NCI-H345 treated with DMSO at 0.1 percent for 48 hours (cell line): ENCODE measurements around the gene LIG1.
A peak's percentile ranks its signal among the peaks of the same experiment; 100 is the strongest.

Experiments
- DNase-seq: peaks from one replicate; lab custom pipeline; 2025; ENCODE audit not compliant: unreplicated experiment; lab: John Stamatoyannopoulos, UW

The LIG1 gene

DNA sequence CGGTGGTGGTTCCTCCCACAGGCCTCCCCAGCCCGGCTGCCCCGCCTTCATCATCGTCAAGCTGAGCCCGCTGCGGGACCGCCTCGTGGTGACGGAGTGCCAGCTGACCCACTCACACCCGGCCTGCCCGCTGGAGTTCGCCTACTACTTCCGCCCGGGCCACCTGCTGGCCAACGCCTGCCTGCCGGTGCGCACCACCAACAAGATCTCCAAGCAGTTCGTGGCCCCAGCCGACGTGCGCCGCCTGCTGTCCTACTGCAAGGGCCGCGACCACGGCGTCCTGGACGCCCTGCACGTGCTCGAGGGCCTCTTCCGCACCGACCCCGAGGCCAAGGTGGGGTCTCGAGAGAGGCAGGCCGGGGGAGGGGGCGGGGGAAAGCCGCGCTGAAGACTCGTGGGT is 12.3 kb upstream of the LIG1 start:
- DNase-seq = no peak

DNA sequence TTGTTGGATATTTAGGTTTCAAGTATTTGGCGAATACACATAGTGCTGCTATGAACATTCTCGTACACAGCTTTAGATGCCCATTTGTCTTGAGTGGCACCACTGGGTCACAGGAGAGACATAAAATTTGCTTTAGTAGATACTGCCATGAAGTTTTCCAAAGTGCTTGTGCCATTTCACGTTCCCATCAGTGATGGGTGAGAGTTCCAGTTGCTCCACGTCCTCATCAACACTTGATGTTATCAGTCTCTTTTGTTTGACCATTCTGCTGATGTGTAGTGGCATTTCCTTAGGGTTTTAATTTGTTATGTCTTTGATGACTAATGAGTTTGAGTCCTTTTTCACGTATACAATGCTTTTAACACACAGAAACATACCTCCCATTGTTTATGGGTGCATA is 11.4 kb upstream of the LIG1 start:
- no peak for DNase-seq

DNA sequence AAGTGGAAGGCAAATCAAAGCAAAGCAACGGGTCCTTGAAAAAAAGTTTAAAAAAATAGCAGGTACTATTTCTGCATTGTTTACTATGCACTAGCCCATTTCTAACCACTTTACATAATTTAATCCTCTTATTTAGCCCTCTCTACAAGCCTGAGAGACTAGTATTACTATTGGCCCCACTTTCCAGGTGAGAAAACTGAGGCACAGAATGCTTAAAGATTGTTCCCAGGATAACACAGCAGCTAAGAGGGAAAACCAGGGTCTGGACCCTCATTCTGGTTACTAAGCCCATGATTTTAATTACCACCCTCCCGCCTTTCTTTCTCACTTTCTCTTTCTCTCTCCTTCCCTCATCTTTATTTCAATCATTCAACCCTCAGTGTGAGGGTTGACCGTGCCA is 6.1 kb upstream of the LIG1 start:
- no peak for DNase-seq

DNA sequence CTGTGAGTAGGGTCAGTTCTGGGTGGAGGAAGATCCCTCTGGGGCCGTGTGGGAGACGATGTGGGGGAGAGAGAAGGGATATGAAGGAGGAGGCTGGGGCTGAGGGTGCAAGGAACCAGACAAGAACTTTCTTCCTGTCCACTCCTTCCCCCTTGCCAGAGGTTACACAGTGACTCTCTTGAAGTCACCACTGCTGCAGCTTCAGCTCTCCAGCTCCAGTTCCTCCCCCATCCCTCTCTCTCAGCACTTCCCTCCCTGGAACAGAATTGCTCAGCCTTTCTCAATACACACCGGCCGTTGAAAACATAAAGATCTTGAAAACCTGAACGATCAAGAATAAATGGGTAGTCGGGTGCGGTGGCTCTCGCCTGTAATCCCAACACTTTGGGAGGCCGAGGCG is 5.4 kb upstream of the LIG1 start:
- no peak for DNase-seq

DNA sequence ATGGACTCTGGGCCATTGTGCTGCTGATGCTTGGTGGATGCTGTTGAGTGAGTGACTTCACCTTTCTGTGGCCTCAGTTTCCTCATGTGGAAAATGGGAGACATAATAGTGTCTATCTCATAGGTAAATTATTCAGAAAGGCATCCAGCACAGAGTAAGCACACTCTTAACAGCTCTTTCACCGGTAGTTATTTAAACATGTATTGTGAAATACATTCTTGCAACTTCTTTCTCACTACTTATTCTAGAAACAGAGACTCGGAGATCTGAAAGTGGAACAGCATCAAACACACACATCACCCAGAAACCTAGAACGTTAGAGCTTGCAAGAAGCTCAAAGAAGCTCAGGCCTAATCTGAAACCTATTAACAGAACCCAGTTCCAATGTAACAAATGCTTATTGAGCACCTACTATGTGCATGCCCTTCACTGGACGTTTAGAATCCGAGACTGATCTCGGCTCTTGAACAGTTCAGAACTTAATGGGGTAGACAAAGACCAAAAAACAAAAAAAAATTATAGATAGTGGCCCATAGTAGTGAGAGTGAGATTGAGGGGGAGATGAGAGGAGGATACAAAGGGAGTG is 4.4 kb upstream of the LIG1 start:
- DNase-seq = no peak

DNA sequence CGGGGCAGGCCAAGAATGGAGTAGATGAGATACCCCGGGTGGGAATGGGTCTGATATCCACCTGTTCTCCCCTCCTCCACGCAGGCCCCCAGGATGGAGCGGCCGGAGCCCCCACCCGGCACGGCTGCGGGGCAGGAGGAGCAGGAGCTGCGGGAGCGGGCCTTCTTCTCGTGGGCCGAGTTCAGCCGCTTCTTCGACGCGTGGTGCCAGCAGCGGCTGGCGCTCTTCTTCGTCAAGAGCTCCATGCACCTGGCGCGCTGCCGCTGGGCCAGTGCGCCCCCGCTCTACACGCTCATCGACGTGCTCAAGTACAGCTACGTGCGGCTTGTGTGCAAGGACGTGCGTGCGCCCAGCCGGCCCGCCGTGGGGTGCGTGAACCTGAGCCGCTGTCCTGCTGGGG is 1.6 kb upstream of the LIG1 start:
- no peak for DNase-seq

DNA sequence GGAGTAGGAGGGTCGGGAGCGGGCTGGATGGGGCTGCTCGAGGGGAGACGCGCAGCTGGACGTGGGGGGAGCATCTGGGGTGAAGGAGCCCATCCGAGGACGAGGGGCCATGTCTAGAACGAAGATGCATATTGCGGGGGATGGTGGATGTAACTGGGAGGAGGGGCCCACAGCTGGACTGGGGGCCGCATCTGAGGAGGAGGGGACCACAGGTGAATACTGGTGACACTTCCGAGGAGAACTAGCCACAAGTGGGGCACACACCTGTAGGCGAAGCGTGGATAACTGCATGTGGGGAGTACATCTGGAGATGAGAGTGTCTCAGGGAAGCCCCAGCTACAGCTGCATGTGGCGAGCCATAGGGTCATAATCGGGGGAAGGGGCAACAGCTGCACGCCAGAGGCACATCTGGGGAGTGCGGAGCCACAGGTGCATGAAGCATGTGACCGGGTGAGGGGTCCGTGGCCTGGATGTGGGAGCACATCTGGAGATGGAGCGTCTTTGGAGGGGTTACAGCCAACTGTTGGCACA is 738 bp upstream of the LIG1 start:
- DNase-seq = no peak

DNA sequence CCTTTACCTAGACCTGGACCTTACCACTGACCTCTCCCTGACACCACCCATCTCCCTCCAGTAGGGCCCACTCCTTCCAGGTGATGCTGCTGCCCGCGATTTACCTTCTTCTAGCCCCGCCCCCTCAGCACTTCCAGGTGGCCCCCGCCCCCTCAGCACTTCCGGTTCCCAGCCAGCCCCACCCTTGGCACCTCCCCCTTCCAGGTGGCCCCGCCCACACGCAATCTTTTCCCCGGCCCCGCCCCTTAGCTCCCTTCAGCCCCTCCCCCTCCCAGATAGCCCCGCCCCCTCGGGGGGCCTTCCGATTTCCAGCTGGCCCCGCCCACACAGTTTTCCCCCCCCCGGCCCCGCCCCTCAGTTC is 586 bp downstream of the LIG1 start:
- DNase-seq = peak; percentile 38

DNA sequence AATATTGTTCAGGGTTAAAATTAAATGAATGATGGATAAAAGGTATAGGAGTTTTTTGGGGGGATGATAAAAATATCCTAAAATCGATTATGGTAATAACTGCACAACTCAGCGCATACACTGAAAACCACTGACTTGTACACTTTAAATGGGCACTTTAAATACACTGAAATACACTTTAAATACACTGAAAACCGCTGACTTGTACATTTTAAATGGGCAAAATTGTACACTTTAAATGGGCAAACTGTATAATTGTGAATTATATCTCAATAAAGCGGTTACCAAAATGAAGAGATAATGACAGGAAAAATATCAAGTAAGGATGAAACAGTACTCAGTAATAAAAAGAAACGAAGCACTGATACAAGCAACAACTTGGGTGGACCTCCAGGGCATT is 1.5 kb downstream of the LIG1 start:
- DNase-seq = no peak

DNA sequence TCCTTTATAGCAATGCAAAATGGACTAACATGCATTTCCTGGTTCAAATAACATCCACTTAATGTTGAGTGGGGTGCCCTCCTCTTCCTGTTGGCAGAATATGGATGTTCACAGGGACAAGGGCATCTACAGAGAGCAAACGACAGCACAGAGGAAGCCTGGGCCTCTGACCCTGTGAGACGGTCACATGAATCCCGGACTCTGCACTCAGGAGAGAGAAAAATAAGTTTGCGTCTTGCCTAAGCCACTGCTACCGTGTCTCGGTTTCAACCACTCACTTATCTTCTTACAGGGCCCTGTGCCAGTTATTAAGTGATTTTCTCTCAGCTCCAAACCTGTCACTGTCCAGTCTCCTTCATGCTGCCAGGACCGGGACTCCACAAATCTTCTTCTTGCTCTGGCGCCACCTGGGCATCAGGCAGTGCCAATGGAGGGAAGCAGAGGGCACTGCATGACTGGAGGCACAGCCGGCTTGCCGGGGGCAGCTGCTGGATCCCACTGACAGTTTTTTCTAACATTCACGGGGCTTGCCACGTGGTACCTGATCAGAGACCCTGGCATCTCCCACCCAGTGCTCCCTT is 11.8 kb downstream of the LIG1 start:
- no peak for DNase-seq

DNA sequence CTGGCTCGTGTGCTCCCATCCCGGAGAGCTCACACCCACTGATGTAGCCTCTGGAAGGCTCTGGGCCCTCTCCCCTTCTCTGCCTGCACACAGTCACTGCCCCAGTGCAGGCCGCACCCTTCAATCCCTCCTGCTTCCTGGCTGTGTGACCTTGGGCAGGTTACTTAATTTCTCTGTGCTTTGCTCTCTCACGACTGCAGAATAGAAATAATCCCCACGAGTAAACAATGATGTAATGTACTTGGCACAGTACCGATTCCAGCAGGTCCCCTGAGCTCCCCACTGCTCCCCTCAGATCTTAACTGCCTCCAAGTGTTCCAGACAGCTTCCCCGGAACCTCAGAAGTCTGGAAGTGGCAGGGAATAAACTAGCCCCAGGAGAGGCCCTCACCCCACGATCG is 16.1 kb downstream of the LIG1 start:
- DNase-seq = no peak

DNA sequence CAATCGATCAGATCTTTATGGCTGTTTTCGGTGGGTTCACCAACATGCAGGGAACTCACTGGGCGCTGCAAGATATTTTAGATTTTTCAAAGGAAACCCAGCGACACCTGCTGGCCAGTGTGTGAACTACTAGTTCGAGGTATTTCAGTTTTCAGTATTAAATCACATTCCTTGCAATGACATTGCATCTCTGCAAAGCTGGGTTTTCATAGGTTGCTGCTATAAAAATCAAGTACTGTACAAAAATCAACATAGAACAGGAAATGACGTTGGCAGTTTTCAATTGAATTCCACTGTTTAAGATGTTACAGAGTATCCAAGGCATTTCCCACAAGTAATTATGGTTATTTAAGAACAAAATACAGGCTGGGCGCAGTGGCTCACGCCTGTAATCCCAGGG is 17.6 kb downstream of the LIG1 start:
- DNase-seq = peak; percentile 6

DNA sequence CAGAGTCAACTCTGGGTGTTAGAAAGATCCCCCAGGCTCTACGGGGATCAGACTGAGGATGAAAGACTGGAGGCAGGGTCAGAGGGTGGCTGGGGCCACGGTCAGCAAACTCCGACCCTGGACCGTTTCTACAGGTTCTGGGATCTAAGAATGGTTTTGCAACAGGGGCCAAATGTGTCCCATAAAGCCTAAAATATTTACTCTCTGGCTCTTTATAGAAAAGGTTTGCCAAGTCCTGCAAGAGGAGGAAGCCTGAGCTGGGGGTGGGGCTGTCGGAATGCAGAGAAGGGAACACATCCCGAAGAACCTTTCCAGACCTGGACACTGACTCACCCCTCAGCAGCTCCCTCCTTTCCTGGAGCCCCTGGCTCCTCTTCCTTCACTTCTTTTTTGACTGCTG is 20.7 kb downstream of the LIG1 start:
- no peak for DNase-seq

DNA sequence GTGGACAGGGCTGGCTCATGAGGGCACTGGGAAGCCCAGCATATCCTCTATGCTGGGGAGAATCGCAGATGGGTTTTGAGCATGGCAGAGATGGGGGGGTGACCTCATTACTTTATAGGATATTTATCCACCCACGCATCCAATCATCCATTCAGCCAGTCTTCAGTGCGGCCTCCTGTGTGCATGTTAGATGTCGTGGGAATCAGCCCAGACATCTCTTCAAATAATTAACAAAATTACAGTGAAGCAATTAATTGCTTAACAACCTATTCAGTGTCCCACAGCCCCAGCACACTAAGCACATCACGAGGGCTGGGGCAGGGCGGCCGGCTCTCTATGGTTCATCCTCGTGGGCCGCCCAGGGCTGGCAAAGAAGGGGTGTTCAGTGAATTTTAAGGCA is 21.6 kb downstream of the LIG1 start:
- no peak for DNase-seq

DNA sequence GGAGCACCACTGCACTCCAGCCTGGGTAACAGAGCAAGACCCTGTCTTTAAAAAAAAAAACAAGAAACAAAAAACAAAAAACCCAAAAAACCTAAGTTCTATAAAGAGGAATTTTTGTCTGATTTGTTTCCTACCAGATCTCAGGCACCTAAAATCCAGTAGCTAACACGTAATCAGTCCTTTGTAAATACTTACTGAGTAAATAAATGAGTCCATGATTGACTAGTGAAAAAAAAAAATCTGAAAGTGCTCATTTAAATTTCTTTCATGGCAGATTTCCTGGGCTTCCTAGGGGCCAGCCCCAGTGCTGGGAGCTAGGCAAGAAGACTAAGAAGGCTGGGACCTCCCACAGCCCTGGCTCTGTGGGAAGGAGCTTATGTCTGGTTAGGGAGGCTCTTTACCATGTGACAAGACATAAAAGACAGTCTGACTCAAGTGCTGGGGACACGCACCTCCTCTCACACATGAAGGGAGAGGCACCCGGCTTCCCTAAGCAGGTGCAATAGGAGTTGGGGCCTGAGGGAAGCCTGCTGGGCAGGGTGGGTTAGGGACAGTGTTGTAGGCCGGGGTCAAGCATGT is 22.5 kb downstream of the LIG1 start:
- no peak for DNase-seq

DNA sequence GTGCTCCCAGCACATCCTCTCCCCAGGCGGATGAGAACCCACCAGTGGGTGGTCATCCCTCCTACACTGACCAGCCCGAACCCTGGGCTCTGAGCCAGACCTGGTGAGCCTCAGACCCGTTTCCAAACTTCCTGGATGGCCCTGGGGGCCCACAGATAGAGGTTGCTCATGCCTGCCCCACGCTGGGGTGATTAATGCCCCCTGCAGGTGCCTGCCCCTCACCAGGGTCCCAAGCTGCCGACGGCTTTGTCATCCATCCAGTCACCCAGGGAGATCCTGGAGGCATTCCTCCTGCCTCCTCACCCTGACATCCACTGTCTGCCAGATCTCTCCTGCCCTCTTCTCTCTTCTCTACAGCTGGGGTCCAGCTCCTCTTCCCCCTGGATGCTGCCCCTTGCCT is 31.1 kb downstream of the LIG1 start:
- no peak for DNase-seq

DNA sequence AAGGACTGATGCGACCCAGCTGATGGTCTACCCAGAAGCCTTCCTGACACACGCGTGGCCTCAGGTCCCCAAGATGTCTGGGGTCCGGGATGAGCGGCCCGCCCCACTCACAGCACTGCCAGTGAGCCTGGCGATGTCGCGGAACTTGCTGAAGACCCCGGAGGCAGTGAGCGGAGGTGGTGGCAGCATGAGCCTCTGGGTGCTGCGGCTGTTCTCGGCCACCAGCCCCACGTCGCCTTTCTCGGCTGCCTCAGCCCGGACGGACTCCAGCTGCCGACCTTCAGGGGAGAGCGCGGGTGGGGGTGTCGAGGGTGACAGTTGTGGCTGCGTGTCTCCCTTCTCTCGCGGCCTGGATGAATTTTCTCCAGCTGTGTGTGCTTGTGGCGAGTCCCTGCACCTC is 32.7 kb downstream of the LIG1 start:
- no peak for DNase-seq

DNA sequence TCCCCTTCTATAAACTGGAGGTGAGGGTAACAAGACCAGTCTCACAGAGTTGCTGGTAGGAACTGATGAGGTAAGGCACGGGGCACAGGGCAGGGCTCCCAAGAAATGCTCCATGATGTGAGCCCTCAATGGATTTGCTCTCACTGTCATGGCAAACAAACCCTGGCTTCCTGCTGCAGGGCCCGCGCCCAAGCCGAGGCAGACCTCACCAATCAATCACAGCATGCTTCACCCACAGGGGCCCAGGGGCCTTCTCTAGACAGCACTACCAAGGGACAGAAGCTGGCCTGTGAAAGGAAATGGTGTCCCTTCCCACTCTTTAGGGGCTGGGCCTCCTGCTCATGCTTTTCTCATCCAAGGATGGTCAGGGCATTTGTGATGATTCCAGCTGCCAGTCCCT is 33.6 kb downstream of the LIG1 start:
- no peak for DNase-seq

DNA sequence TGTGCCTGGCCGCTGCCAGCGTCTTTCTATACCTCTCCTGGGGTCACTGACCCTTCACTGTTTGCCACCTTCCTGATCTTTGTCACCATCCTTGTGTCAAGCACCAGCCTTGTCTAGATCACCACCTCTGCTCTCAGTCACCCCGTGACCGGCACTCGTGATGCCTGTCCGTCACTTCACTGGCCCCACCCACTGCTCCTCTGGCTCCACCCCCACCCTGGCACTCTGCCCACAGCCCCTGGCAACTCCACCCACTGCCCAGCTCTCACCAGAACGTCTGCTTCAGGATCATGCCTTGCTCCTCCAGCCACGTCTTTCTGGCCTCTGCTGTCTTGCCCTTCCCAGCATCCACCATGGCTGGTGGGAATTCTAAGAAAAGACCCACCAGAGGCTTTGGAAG is 34.7 kb downstream of the LIG1 start:
- no peak for DNase-seq

DNA sequence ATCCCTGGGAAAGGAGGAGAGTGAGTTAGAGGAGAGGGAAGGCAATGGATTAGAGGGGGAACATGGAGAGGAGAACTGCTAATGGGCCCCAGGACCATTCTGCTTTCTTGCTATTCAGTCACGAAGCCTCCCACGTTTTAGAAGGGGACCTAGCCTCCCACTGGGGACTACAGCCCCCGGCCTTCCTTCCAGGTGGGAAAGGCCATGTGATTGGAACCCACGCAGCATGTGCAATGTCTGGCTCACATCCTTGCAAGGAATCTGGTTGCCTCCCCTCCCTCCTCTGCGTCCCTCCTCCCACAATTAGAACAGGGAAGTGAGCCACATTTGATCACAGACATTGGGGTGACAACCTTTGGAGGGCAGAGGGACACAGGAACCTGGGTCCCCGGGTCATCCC is 37.0 kb downstream of the LIG1 start:
- DNase-seq = no peak

DNA sequence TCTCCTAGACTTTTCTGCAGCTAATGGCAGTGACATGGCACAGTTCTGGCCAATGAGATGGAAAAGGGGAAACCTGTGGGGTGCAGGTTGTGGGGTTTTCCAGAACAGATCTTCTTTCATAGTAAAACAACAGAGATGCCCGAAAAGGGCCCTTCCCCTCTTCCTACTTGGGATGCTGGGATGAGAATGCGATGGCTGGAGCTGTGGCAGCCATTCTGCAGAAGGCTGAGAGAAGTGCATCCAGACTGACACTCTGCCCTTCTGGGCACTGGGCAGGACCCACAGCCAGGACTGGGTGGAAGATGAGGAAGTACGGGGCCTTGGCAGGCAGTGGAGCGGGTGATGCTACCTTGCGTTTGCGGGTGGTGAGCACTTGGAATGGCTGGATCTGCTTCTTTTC is 42.6 kb downstream of the LIG1 start:
- no peak for DNase-seq

DNA sequence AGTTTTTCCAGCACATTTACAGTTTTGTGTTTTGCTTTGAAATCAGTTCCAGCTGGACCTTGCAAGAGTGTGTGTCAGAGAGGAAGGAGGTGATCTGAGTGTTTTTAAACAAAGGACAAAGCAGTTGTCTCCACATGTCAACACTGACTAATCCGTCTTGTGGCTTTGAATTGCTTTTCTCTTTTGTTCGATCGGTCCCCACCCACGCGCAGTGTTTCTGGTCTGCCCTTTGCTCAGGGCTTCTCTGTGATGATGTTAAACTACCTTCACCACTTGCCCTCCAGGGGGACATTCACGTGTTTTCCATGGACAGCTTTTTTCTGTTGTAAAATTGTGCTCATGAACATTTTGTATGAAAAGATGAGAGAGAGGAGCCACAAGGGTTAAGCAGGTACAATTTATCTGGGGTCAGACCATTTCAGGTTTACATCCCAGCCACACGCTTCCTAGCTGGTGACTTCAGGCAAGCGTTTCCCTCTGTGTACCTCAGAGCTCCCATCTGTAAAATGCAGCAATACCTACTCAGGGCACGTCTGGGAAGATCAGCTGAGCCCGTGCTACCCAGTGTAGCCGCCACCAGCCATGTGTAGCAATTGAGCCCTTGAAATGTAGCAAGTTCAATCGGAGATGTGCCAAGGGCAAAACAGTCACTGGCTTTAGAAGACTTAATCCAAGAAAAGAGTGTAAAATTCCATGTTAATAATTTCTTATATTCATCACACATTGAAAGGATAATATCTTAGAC is 46.1 kb downstream of the LIG1 start:
- no peak for DNase-seq
